Skeletal muscle cell (primary cell): ENCODE data around the gene MYBPHL.
A peak's percentile ranks its signal among the peaks of the same experiment; 100 is the strongest.

ENCODE experiments used
- DNase-seq: peaks from one replicate; pipeline ENCODE4 v3.0.0-alpha.2; 2010; ENCODE audit warnings: low read depth
- H3K4me3 ChIP-seq: 2 replicates; pipeline ENCODE4 v1.5.1; 2011; ENCODE audit warnings: low read depth, mild to moderate bottlenecking, control low read depth, low read length, moderate library complexity

Gene MYBPHL

DNA sequence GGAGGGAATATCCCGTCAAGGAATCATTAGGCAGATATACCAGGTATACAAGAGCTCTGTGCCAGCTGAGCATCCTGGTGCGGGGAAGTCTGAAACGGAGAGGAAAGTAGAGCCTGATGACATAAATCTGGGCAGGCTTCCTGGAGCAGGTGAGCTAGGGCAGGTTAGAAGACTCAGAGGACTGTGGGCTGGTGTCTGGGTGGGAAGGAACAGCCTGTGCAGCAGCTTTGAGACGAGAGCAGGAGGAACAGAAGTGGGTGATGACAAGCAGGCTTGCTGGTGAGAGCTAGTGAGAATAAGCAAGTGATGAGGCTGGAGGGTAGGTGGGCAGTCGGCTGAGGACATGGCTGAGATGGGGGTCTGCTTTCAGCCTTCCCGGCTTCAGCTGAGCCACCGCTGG is 50.7 kb downstream of the MYBPHL start:
- H3K4me3 ChIP-seq: no peak overlapping the region
- no peak for DNase-seq

DNA sequence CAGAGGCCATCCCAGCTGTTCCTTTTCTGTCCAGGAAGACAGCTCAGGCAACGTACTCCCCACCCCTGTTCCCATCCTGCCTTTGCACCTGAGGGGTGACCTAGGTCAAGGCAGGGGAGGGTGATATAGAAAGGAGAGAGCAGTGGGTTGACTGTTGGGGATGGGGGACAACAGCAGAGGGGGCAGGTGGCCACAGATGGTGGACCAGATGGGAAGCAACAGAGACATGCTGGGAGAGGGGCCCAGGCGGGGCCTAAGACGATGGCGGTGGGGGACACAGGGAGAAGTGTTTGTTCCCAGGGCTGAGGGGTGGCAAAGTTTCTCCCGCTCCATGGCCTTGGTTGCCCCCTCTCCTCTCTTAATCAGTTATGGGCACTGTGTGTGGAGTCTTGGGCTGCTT is 51.1 kb downstream of the MYBPHL start:
- H3K4me3 ChIP-seq: no peak overlapping the region
- DNase-seq: no peak

DNA sequence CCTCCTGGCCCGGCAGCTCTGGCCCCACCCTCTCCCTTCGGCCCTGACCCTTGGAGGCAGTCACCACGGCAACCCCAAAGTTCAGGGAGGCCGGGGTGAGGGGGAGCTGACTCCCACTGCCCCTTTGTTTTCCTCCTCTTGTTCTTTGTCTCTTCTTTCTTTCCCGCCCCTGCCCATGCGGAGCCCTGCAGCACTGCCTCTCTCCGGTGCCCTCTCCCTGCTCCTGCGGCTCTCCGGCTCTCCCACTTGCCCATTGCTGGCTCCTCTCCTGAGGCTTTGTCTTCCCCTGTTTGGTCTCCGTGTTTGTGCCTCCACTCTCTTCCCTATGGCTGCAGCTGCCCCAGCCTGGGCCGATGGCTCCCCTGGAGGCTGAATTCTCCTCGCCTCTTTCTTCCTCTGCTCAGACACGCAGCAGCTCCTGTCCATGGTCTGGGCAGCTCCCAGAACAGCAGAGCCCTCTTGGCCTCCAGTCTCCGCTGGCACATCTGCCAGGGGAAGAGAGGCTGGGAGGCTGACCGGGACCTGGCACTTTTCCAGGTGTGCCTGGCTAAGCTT is 51.6 kb downstream of the MYBPHL start:
- no peak overlapping the region for H3K4me3 ChIP-seq

DNA sequence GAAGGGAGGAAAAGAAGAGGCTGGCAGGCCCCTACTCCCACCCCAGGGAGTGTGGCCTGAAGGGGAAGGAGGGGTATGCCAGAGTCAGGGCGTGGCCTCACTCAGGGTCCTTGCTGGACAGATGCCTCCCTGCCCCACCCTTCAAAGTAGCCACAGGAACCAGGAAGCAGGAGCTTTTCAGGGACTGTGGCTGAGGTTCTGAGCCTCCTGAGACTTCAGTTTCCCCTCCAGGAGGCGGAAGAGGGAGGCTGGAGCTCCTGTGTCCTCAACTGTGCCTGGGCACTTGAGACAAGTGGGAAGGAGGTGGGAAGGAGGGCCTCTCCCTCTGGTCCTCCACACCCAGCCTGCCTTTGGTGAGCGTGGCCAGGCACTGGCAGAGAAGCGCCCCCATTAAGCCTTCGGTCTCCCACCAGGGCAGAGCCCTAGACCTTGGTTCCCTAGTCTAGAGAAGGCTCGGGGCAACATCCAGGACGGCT is 52.2 kb downstream of the MYBPHL start:
- no peak overlapping the region for H3K4me3 ChIP-seq

More for the DNA sequence above, 51.6 kb downstream of the MYBPHL start:
- DNase-seq: no peak

DNA sequence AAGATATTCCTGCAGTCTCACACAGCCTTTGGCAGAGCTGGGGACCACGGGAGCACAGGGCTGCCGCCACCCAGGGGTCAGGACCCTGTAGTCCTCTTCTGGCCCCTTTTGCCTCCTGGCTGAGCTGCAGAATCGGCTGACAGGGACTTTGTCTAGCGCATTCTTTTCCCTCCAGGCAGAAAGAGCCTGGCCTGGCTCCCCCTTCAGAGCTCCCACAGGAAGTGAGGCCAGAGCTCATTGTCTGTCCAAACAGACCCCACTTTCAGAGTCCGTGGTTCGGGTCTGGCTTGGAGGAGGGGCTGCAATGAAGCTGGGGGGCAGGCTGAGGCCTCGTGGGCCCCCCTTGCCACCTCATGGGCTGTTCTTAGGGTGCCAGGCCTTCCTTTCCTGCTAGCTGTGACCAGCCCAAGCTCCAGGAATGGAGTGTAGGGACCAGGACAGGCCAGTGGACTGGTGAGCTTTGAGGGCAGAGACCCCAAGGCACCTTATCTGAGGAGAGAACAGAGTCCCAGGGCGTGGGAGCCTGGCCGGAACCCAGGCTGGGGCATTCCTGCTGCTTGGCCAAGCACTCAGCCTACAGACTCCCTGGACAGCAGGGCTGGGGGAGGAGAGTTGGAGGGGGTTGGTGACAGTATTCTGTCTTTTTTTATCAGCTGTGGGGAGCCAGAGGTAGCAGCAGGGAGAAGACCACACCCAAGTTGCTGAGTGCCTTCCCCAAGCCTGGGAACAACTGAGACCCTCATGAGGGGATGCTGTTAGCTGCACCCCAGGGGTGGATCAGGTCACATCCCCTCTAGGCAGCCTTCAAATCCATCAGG is 52.8 kb downstream of the MYBPHL start:
- no peak overlapping the region for H3K4me3 ChIP-seq
- DNase-seq: no peak

More for the DNA sequence above, 52.2 kb downstream of the MYBPHL start:
- DNase-seq: no peak

DNA sequence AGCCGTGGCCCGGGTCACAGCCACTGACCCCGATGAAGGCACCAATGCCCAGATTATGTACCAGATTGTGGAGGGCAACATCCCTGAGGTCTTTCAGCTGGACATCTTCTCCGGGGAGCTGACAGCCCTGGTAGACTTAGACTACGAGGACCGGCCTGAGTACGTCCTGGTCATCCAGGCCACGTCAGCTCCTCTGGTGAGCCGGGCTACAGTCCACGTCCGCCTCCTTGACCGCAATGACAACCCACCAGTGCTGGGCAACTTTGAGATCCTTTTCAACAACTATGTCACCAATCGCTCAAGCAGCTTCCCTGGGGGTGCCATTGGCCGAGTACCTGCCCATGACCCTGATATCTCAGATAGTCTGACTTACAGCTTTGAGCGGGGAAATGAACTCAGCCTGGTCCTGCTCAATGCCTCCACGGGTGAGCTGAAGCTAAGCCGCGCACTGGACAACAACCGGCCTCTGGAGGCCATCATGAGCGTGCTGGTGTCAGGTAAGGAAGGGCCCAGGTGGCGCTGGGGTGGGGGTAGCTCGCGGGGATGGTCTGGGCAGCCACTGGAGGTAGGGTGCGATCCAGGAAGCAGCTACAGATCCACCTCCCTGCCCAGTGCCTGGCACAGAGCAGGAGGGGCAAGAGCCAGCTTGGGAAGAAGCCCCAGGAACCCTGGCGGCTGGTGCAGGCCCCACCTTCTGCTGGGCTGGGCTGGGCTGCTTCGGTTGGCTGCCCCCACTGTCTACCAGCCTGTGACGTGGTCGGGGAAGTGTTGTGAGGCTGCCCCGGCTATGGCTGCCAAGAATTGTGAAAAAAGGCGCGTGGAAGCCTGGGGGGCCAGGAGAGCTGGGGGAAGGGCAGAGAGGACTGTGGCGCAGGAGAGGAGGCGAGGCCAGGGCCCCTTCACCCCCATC is 53.7 kb downstream of the MYBPHL start:
- DNase-seq: no peak
- H3K4me3 ChIP-seq: no peak overlapping the region

DNA sequence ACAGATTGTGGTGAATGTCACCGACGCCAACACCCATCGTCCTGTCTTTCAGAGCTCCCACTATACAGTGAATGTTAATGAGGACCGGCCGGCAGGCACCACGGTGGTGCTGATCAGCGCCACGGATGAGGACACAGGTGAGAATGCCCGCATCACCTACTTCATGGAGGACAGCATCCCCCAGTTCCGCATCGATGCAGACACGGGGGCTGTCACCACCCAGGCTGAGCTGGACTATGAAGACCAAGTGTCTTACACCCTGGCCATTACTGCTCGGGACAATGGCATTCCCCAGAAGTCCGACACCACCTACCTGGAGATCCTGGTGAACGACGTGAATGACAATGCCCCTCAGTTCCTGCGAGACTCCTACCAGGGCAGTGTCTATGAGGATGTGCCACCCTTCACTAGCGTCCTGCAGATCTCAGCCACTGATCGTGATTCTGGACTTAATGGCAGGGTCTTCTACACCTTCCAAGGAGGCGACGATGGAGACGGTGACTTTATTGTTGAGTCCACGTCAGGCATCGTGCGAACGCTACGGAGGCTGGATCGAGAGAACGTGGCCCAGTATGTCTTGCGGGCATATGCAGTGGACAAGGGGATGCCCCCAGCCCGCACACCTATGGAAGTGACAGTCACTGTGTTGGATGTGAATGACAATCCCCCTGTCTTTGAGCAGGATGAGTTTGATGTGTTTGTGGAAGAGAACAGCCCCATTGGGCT is 54.5 kb downstream of the MYBPHL start:
- no peak for DNase-seq
- no peak overlapping the region for H3K4me3 ChIP-seq

DNA sequence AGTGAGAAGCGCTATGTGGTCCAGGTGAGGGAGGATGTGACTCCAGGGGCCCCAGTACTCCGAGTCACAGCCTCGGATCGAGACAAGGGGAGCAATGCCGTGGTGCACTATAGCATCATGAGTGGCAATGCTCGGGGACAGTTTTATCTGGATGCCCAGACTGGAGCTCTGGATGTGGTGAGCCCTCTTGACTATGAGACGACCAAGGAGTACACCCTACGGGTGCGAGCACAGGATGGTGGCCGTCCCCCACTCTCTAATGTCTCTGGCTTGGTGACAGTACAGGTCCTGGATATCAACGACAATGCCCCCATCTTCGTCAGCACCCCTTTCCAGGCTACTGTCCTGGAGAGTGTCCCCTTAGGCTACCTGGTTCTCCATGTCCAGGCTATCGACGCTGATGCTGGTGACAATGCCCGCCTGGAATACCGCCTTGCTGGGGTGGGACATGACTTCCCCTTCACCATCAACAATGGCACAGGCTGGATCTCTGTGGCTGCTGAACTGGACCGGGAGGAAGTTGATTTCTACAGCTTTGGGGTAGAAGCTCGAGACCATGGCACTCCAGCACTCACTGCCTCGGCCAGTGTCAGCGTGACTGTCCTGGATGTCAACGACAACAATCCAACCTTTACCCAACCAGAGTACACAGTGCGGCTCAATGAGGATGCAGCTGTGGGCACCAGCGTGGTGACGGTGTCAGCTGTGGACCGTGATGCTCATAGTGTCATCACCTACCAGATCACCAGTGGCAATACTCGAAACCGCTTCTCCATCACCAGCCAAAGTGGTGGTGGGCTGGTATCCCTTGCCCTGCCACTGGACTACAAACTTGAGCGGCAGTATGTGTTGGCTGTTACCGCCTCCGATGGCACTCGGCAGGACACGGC is 55.3 kb downstream of the MYBPHL start:
- no peak for DNase-seq

DNA sequence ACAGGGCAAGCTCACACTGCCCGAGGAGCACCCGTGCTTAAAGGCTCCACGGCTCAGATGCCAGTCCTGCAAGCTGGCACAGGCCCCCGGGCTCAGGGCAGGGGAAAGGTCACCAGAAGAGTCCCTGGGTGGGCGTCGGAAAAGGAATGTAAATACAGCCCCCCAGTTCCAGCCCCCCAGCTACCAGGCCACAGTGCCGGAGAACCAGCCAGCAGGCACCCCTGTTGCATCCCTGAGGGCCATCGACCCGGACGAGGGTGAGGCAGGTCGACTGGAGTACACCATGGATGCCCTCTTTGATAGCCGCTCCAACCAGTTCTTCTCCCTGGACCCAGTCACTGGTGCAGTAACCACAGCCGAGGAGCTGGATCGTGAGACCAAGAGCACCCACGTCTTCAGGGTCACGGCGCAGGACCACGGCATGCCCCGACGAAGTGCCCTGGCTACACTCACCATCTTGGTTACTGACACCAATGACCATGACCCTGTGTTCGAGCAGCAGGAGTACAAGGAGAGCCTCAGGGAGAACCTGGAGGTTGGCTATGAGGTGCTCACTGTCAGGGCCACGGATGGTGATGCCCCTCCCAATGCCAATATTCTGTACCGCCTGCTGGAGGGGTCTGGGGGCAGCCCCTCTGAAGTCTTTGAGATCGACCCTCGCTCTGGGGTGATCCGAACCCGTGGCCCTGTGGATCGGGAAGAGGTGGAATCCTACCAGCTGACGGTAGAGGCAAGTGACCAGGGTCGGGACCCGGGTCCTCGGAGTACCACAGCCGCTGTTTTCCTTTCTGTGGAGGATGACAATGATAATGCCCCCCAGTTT is 56.1 kb downstream of the MYBPHL start:
- no peak overlapping the region for H3K4me3 ChIP-seq

More for the DNA sequence above, 55.3 kb downstream of the MYBPHL start:
- no peak overlapping the region for H3K4me3 ChIP-seq

DNA sequence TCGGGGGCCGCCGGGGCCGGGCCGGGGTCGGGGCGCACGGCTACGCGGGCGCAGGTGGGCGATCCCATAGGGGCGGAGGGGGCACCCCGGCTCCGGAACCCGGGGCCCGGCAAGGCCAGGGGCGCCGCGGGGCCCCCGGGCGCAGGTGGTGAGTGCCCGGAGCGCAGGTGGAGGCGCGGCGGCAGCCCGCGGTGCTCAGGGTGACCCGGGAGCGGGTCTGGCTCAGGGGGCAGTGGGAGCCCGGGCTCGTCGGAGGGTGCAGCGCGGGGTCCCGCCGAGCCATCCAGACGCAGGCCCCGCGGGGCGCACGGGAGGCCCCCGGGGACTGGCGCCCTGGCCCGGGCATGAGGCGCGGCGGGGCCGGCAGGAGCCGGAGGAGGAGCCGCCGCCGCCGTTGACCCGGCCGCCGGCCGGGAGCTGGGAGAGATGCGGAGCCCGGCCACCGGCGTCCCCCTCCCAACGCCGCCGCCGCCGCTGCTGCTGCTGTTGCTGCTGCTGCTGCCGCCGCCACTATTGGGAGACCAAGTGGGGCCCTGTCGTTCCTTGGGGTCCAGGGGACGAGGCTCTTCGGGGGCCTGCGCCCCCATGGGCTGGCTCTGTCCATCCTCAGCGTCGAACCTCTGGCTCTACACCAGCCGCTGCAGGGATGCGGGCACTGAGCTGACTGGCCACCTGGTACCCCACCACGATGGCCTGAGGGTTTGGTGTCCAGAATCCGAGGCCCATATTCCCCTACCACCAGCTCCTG is 57.0 kb downstream of the MYBPHL start:
- DNase-seq: no peak
- peak overlapping the region; percentile 41 for H3K4me3 ChIP-seq

More for the DNA sequence above, 56.1 kb downstream of the MYBPHL start:
- DNase-seq: no peak

DNA sequence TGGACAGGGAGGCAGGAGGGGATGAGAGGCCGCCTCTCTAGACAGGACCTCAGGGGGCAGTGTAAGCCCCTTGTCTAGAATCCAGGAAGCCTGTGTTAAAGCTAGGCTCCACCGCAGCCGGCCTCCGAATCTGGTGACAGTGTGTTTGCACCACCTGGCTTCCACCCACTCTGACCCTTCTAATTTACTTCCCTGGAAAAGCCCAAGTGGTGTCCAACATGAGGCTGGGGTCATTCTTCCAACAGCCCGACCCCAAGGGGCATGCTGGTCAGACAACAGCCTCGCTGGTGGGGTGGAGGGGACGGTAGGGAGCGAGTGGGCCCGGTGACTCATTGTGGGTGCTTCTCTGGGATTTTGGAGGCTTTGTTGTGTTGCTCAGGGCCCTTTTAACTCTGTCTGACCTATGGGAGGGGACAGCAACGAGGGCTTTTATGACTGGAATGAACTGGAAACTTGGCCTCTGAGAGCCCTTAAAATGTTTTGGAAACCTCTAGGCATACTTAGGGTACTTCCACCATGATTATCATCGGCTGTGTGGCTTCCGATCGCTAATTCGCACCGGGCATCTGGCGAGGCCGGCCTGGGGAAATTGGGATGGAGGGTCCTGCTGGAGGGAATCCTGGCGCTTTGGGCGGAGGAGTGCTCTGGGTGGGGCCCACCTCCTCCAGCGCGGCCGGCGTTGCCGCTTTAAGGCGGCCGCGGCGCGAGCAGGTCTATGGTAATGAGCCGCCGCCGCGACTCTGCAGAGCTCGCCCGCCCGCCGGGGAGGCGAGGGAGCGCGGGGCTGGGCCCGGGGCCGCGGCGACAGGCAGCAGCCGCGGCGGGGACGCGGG is 57.8 kb downstream of the MYBPHL start, which contains the start of gene CELSR2:
Gene CELSR2 (plus strand): TSS at position 743 of the 833 bp plus-strand sequence. CDS start 541 bp downstream, outside the sequence.
- DNase-seq: no peak

DNA sequence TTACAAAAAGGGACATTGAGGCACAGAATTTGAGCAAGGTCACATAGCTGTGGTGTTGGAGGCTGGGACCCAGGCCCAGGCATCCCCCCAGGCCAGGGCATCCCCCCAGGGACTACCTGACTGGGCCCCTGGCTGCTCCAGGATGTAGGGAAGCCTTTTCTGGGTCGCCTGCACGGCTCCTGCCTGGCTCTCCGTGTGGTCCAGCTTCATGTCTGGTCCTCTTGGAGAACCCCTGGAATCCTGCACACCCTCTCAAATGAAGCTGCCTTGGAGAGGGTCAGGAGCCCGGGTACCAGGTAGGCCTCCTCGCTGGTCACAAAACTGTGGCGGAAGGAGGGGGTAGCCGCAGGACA is 58.4 kb downstream of the MYBPHL start:
- DNase-seq: no peak
- no peak overlapping the region for H3K4me3 ChIP-seq

More for the DNA sequence above, 57.8 kb downstream of the MYBPHL start, which contains the start of gene CELSR2:
- H3K4me3 ChIP-seq: peak within 1 kb of the TSS; percentile 41

DNA sequence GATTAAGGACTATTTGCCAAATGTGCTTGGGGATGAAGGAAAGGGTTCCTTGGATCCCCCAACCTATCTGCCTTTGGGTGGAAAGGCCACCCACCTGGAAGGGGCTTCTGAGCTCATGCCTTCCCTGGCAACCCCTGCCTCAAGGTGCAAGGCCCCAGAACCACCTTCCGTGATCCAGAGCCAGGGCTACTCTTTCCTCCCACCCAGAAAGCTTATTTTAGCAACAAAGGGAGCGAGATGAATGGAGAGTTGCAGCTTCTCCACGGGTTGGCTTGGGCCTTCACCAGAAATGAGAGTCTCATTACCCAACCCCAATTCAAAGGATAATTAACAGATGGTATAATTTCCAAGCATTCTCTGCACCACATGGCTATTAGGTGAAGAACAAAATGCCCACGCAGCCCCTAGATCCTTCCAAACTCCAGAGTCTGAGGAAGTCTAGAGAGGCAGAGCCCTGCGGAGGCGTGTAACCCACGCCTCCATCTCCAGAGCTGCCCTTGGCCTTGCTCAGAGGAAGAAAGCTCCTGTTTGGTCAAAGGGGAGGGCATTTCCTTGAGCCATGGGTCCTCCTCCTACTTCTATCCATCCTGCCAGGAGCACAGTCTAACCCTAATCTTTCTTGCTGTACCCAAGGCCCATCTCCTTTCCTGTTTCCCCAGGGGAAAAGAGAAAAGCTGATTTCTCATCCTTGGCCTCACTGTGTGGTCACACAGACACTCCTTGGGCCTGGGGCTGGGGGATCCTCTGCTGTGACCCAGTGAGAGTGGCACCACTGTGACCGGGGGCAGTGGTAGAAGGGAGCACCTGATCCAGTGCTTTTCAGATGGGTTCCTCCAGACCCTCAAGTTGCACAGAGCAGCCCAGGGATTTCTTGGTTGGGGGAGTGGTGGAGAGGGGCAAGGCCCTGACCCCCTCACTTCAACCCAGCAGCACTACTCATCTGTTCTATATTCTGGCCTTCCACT is 59.1 kb downstream of the MYBPHL start:
- no peak overlapping the region for H3K4me3 ChIP-seq
- no peak for DNase-seq

DNA sequence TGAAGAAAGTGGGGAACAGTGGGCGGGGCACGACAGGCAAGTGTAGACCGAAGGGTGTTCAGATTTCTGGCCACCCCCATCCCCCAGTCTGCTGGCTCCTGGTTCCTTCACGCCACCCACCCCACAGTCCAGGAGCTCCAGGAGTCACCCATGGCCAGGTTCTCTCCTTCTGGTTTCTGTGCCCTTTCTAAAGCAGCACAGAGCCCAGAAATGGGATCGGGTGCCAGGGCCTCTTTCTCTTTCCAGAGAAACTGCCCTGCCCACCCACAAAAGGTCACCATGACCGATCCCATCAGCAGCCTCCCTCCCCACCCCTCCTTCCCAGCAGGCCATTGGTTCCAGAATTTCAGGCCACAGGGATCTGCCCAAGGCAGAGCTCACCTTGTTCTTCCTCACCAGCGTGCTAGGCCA is 60.7 kb downstream of the MYBPHL start:
- no peak overlapping the region for H3K4me3 ChIP-seq
- no peak for DNase-seq
